HG03520 (cell line): ENCODE data around the gene GLUL.
"Not testable (repeated sequence)": the region's sequence is repeated elsewhere in the genome, so short reads cannot be mapped to it uniquely, and the experiment has no call there.

Experiments
- ATAC-seq: cut with Tn5 transposase; IDR thresholded peaks from one replicate; pipeline ENCODE4 v1.9.1; 2021; ENCODE audit warnings: mild to moderate bottlenecking, moderate library complexity; ENCODE audit not compliant: unreplicated experiment

GLUL gene

DNA sequence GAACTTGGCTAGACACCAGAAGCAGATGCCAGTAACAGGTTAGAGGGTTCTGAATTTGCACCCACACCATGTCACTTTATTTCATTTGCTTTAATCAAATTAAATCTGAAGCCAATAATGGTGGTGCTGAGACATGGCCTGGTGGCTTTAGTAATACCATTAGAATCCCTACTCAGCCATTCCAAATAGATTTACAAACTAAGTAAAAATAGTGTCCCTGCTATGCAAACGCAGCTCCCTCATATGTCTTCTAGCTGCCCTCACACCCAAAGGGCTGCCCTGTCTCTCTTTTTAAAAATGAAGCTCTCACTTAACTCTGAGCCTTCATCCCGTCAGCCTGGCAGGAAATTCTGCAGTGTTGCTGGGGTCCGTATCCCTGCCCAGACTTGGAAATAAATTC is 21.1 kb downstream of the GLUL start:
- ATAC-seq = no peak

DNA sequence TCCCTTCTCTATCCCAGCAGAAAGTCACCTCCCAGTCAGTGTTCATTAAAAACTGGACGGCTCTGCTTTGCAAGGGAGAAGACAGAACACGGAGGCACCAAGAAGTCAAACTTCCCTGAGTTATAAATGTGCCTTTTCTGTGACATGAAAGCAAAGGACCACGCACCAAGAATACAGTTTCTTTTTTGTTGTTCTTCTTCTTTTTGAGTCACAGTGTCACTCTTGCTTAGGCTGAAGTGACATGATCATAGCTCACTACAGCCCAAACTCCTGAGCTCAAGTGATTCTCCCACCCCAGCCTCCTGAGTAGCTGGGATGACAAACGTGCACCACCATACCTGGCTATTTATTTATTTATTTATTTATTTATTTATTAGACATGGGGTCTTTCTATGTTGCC is 22.7 kb downstream of the GLUL start:
- ATAC-seq = no peak

DNA sequence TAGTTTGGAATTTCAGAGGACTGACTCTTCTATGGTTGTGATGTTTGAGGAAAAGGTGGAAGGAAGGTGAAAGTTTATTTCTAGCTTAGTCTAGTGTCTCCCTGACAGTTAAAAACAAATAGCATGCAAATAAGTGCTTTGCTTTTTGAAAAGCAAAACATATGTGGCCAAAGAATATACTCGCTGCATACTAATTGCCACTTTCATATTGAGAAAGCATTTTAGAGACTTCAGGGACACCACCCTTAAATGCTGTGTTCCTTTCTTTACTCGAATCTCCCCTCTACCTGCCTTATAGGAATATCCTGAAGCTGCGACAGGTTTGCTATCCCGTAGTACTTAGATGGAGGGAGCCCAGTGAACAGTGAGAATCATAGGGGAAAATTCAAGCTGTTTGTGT is 23.2 kb downstream of the GLUL start:
- ATAC-seq = no peak

GRCh38 chr1:182367926-182368325 is 23.7 kb downstream of the GLUL start:
- no peak for ATAC-seq

DNA sequence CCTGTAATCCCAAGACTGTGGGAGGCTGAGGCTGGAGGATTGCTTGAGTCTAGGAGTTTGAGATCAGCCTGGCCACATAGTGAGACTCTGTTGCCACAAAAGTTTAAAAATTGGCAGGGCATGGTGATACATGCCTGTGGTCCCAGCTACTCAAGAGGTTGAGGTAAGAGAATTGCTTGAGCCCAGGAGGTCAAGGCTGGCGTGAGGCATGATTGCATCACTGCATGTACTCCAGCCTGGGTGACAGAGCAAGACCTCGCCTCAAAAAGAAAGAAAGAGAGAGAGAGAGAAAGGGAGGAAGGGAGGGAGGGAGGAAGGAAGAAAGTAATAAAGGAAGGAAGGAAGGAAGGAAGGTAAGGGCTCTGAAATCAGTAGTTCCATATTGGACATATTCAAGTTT is 25.0 kb downstream of the GLUL start:
- ATAC-seq = no peak

DNA sequence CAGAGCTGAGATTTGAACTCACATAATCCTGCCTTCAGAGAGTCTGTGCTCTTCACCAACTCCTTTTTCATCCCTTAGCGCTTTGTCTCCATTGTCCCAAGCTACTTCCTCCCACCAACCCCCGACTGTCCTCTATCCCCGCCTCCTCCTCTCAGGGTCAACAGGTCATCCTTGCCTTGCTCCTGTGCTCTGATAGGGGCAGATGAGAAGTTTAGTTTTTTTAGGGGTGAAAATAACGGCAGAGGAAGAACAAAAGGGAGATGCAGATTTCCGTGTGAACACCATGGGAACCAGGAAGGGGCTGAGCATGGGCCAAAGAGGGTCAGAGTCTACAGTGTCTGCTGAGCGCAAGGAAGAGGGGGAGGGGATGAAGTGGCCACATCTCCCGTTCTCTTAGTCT is 31.9 kb downstream of the GLUL start:
- ATAC-seq = no peak

DNA sequence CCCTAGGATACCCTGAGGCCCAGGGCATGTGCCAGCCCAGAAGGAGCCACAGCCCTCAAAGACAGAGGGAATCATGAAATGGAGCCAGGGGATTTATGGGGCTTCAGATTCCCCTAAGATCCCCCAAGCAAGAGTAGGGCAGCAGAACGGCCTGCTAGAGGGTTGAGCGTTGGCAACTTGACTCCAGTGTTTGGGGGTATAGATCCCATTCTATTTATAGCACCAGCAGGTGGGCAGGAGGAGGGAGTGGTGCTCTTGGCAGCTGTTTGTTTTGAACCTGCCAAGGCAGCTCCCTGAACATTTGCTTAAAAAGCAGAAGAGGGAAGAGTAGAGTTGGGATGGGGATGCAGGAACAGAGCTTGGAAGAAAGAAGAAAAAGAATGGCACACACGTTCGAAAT is 33.7 kb downstream of the GLUL start:
- no peak for ATAC-seq

DNA sequence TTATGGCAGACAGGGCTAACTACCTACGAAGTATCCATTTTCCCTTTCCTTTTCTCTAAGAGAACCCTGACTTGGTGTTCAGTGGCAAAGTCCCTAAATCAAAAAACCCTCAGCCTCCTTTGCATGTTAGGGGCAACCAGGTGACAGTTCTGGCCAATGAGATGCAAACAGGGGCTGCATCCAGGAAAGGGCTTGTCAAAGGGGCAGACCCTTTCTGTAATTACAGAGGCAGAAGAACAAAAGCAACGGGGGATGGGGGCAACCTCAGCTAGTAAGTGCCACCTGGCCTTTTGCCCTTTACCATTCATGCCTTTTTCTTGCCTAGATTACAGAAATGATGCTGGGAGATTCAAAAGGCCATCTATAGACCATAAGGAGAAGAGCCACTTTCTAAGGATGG is 34.4 kb downstream of the GLUL start:
- no peak for ATAC-seq

DNA sequence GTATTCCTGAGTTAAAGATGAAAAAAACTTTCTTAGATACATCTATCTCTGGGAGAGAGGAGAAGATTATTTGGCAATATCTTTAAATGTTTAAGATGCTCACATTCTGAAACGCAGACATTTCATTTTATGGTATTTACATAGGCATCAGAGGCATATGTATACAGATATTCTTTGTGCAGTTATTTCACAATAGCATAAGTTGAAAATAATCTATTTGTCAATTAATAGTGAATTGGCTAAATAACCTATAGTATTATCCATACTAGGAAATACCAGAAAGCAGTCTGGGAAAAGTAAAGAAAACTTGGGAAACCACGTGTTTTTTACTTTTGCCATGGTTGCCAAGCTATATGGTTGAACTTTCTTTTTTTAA is 35.9 kb downstream of the GLUL start:
- ATAC-seq = no peak

DNA sequence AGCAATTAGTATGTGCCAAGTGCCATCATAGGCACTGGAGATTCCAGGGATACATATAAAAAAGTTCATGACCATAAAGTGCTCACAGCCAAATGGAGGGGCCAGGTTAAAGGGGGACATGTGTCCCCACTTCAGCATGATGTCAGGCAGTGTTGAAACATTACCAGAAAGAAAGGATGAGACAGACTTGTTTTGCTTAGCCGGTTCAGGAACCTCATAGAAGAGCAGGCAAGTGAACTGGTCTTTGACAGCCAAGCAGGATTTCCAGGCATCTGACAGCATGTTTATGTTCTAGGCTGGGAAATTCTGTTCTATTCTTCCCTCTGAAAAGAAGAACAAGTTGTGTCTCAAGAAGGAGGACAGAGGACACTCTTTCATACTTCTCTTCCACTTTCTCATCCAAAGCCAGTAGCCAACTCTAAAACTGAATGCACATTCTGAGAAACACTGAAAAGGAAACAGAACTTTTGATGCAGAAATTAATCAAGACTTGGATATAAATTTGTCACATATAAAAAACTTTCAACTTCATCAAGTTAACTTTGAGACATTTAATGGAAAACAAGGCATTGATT is 39.7 kb downstream of the GLUL start:
- ATAC-seq = no peak

DNA sequence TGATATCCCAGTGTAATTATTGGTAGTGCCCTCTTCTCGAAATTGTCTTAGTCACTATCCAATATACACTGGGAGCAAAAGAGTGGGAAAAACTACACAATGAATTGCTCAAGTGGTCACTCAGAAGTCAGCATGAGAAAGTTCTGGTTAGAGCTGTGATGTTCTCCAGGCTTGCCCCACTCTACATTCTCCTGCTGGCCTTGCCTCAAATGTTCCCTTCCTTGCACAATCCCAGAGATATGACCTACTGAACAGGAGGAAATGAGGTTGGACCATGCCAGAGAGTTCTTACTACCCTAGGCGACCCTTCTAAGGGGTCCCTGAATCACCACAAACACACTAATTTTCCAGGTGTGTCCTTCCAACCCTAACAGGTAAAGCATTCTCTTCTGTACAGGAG is 40.8 kb downstream of the GLUL start:
- ATAC-seq = no peak

DNA sequence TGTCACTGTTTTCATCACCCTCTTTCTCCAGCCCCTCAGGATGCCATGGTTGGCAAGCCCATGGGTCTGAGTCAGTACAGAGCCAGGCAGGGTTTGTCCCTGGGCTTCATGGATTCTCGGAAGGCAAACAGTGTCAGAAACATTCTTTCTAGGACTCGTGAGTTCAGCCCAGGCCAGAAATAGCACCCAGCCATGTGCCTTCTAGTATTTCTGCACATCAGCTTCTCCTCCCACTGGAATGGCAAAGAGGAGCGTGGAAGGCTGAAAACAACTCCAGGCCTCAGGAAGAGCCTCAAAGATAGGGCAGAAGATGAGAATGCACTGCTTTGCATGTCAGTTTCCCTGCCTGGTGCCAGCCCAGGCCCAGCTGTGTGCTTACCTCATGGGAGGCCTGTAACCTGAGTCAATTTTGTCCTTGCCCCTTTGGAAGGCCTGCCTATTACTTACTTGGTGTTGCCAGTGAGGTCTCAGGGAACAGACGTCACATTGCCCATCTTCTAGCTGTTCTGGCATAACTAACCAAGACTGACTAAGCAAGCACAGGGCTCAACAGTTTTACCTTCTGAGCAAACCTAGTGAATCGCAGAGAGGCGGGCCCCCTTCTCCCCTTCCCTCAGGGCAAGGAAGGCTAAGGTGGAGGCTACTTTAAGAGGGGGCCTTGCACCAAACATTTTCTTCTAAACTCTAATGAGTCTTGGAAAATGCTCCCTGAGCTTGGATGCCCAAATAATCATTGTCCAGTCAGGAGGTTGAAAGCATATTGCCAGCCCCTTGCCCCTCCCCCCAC is 42.4 kb downstream of the GLUL start:
- no peak for ATAC-seq

DNA sequence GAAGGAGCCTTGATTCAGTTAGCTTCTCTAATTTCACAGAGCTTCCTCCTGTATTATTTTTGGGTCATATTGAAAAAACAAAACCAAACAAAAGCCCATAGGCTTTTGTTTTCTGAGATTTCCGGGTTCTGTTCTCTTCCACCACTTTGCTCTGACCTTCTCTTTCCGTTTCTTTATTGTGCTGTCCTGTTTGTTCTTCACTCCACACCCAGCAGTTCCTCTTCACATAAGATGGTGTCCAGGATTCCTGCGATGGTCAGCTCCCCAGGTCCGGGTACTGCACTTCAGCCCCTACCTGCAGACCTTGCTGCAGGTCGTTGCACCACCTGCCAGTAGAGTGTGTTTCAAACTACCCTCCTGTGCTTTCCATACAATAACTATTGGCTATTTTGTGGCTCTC is 44.6 kb downstream of the GLUL start:
- ATAC-seq = no peak

DNA sequence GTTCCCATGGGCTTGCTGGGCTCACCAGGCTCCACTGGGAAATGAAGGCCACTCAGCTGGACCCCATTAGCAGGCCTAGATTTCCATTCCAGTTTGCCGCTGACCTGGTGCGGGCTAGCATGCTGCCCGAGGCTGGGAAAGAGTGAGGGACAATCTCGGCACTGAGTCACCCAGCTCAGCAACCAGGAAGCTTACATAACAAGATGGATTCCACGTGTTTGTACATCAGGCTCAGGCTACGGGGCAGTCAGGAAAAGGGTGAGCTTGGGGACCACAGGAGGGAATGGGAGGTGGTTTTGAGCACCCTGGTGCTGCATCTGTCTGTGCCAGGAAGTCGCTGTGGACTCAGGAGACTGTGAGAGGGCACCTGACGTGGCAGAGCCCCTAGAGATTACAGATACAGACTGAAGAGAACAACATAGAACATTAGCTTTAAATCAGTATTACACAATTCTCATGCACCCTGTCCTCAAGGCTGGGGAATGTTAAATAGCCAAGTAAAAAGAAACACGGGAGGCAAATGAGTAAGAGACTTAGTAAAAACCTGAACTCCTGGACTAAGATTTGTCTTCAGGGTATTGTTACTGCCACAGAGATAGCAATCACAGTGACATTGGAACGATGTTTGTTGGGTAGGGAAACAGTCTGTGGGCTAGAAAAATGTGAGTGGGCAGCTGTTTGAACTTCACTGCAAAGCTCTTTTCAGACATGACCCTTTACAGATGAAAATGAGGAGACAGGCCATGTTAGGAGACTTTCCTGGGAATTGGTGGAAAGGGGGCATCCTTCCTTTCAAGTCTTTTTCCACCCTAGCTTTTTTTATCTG is 51.1 kb downstream of the GLUL start:
- ATAC-seq = no peak

GRCh38 chr1:182339684-182340083 is 51.9 kb downstream of the GLUL start:
- ATAC-seq = no peak

DNA sequence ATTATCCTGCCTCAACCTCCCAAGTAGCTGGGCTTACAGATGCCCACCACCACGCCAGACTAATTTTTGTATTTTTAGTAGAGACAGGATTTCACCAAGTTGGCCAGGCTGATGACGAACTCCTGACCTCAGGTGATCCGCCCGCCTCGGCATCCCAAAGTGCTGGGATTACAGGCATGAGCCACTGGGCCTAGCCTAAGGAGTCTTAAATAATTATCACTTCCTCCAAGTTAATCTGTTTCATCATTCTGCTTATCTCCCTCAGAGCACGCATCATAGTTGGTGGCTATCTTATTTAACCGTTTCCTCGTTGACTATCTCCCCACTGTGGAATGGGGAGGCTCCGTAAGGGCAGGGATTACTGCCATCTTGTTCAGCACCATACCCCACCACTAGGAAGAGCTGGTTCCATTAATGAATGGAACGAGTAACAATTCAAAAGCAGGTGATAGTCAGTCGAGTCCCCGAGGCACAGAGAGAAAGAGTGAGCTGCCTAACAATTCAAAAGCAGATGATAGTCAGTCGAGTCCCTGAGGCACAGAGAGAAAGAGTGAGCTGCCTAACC is 52.7 kb downstream of the GLUL start:
- ATAC-seq = no peak

GRCh38 chr1:182337736-182338571 is 53.6 kb downstream of the GLUL start:
- no peak for ATAC-seq

DNA sequence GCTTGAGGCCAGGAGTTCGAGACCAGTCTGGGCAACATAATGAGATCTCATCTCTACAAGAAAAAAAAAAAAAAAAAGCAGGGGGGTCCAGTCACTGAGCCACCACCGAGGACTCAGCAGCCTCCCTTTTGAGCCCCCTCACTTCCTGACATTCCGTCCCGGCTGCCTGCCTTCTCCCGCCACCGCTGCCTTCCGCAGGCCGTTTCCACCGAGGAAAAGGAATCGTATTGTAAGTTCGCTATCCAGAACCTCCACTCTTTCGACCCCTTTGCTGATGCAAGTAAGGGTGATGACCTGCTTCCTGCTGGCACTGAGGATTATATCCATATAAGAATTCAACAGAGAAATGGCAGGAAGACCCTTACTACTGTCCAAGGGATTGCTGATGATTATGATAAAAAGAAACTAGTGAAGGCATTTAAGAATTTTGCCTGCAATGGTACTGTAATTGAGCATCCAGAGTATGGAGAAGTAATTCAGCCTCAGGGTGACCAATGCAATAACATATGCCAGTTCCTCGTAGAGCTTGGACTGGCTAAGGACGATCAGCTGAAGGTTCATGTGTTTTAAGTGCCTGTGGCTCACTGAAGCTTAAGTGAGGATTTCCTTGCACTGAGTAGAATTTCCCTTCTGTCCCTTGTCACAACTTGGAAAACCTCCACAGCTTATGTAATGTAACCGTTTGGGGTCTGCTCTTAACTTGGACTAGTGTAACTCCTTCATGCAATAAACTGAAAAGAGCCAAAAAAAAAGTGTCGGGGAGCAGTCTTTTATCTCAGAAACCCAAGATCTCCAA is 55.6 kb downstream of the GLUL start:
- no peak for ATAC-seq

DNA sequence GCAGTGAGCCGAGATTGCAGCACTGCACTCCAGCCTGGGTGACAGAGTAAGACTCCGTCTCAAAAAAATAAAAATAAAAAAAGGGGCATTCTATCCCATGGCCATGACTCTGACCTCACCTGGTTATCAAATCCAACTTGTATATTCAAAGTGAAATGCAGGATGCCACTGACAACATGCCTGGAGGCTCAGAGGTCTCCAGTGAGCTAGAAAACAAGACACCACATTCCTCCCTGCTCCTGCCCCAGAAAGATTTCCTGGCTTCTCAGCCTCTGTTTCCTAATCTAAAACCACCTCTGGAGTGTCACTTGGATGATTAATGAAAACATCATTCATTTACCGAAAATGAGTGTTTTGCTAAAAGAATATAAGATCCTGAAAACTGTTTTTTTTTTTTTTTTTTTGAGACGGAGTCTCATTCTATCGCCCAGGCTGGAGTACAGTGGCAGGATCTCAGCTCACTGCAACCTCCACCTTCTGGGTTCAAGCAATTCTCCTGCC is 58.5 kb downstream of the GLUL start:
- ATAC-seq = not testable (repeated sequence)
